LHCN-M2 (cell line): Measurements from ENCODE around the gene AP1S2. TPM values are rescaled to one million over a fixed set of nuclear protein-coding genes. Genes with fewer than 3 reads are reported as not detected.
"Not testable (repeated sequence)": the region's sequence is repeated elsewhere in the genome, so short reads cannot be mapped to it uniquely, and the experiment has no call there.

Experiments
- DNase-seq: peaks from one replicate; pipeline ENCODE4 v3.0.0-alpha.2; 2012; ENCODE audit warnings: low read depth
- total RNA-seq: library from RNA; depleted of rRNA; stranded (reverse); fragments of >200 nt; gene quantifications from 2 replicates; pipeline ENCODE4 v1.2.3, GENCODE V29; 2014

AP1S2 gene
- total RNA-seq, 1 experiment from 2014 or later = 54.5 TPM

- no peak for DNase-seq
Measured at GRCh38 chrX:15855568-15856221, 1.1 kb upstream of the AP1S2 start.

- DNase-seq = peak; percentile 19
Measured at GRCh38 chrX:15854080-15854655, 445 bp downstream of the AP1S2 start.

- no peak for DNase-seq
Measured at GRCh38 chrX:15853586-15854079, 980 bp downstream of the AP1S2 start.

GRCh38 chrX:15849555-15849954 is 5.1 kb downstream of the AP1S2 start:
- DNase-seq = no peak

- DNase-seq = no peak
Measured at GRCh38 chrX:15848576-15848975, 6.0 kb downstream of the AP1S2 start.

GRCh38 chrX:15843960-15844359 is 10.7 kb downstream of the AP1S2 start:
- DNase-seq = no peak

GRCh38 chrX:15841853-15842516 is 12.6 kb downstream of the AP1S2 start:
- no peak for DNase-seq

GRCh38 chrX:15838017-15838416 is 16.6 kb downstream of the AP1S2 start:
- no peak for DNase-seq

- DNase-seq = peak; percentile 57
Measured at GRCh38 chrX:15834827-15835595, 19.6 kb downstream of the AP1S2 start.

- no peak for DNase-seq
Measured at GRCh38 chrX:15834053-15834452, 20.6 kb downstream of the AP1S2 start.

- not testable (repeated sequence) for DNase-seq
Measured at GRCh38 chrX:15831347-15831746, 23.3 kb downstream of the AP1S2 start.

- no peak for DNase-seq
Measured at GRCh38 chrX:15829217-15829616, 25.4 kb downstream of the AP1S2 start.

- DNase-seq = no peak
Measured at GRCh38 chrX:15825936-15826335, 28.7 kb downstream of the AP1S2 start.

- DNase-seq = no peak
Measured at GRCh38 chrX:15822922-15823321, 31.7 kb downstream of the AP1S2 start.

GRCh38 chrX:15820106-15821073 is 34.2 kb downstream of the AP1S2 start:
- peak; percentile 76 for DNase-seq

- DNase-seq = peak; percentile 32
Measured at GRCh38 chrX:15816886-15817285, 37.7 kb downstream of the AP1S2 start.

- DNase-seq = no peak
Measured at GRCh38 chrX:15816438-15816809, 38.2 kb downstream of the AP1S2 start.

GRCh38 chrX:15815779-15816437 is 38.7 kb downstream of the AP1S2 start:
- no peak for DNase-seq

GRCh38 chrX:15814771-15815365 is 39.7 kb downstream of the AP1S2 start:
- DNase-seq = no peak

- no peak for DNase-seq
Measured at GRCh38 chrX:15813416-15813815, 41.2 kb downstream of the AP1S2 start.
